Measurements from ENCODE around the gene CCDC77.

CCDC77 gene

DNA sequence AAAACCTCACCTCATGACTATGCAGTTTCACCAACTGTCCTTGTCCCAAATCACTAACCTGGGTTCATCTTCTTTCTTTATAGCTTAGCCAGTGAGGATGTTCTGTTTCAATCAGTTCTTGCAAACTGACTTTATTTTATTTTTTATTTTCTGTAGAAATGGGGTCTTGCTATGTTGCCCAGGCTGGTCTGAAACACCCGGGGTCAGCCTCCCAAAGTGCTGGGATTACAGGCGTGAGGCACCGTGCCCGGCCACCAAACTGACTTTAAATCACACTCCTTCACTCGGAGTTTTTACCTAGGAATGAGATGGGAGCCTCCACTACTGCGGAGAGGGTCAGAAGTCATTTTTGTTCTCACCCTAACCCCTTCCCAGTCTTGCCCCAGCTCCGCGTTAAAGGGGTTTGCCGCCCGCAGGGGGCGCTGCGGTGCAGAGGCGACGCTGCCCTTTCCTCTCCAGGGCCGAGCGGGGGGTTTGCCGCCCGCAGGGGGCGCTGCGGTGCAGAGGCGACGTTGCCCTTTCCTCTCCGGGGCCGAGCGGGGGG is 51.3 kb downstream of the CCDC77 start:
- DNase-seq (ENCODE audit: low spot score), result no peak

- DNase-seq (ENCODE audit: low spot score), result no peak
Observed at GRCh38 chr12:454833-455232, 53.4 kb downstream of the CCDC77 start.

DNA sequence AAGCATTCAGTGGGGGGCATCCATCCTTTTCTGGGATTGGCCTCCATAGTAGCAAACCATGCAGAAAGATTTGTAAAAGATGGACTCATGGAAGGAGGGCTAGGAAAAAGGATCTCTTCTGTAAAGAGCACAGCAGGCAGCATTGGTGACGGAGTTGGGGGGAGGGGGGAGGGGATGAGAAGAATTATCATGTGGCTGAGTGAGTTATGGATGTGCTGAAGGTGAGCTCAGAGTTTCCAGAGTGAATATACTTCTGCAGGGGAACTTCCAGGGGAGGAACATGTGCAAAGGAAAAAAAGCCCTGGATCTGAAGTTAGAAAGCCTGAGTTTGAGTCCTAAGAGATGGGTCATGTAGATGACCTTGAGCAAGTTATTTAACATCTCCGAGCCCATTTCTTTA is 54.4 kb downstream of the CCDC77 start:
- no peak for DNase-seq (ENCODE audit: low spot score)

- no peak for DNase-seq (ENCODE audit: low spot score)
Observed at GRCh38 chr12:457676-458075, 56.2 kb downstream of the CCDC77 start.

DNA sequence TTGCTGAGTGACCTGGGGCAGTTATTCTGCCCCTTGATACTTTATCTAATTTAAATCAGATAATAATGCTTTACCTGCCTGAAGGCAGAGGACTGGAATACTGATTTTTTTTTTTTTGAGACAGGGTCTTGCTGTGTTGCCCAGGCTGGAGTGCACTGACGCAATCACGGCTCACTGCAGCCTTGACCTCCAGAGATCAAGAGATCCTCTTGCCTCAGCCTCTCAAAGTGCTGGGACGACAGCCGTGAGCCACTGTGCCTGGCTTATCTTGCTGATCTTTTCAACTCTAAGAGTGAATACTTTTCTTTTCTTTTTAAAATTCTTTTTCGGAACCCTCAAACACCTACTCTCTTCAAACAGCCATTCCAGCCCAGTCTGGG is 57.6 kb downstream of the CCDC77 start:
- DNase-seq (ENCODE audit: low spot score), result no peak

- no peak for DNase-seq (ENCODE audit: low spot score)
Observed at GRCh38 chr12:459430-460258, 58.2 kb downstream of the CCDC77 start, which contains the start of gene B4GALNT3. Gene B4GALNT3, plus strand, starts transcription at chr12:459939. Its CDS starts 438 bp downstream, at chr12:460377.

- no peak for DNase-seq (ENCODE audit: low spot score)
Observed at GRCh38 chr12:460261-461230, 59.1 kb downstream of the CCDC77 start.

DNA sequence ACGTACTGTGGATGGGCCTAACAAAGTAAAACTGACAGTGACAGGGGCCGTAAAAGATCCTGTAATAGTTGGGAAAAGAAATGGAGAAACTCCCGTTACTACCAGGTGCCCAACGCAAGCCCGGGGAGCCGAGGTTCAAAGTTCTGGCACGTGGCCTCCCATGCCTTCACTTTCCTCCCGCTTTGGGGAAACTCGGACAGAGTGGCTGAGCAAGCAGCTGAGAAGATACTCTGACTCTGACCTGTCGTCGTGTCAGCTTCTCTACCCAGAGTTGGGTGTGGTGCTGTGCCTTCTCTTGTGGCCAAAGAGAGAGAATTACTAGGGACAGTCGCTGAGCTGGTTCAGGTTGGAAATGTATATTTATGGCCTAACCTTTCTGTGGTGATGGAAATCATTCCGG is 60.0 kb downstream of the CCDC77 start:
- no peak for DNase-seq (ENCODE audit: low spot score)

DNA sequence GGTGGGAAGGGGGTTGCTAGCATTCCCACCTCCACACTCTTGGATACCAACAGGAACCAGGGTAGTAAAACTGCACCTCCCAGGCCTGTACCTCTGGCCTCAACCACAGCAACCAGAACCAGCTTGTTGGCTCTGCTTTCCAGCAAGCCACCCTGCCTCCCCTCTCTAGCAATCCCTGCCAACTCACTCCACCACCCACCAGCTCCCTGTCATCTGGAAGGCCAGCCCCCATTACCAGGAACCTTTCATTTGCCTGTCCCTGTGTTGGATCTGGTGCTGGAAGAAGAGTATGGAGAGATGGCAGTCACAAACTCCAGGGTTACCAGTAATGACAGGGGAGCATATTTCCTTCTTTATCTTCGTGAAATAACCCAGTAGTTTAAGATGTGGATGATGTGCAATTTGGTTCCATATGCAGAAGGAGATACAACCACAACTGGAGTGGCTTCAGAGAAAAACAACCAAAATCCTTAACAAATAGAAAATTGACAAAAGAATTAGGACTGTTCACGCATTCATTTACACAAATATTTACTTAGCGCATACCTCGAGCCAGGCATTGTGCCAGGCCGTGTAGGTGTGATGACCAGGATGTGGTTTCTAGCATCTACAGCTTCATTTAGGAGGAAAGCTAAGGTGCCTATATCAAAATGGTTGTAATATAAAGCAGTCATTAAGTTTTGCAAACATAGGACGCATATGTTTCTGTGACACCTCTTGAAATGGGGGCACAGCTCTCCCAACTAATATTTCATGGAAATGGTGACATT is 61.7 kb downstream of the CCDC77 start:
- no peak for DNase-seq (ENCODE audit: low spot score)

DNA sequence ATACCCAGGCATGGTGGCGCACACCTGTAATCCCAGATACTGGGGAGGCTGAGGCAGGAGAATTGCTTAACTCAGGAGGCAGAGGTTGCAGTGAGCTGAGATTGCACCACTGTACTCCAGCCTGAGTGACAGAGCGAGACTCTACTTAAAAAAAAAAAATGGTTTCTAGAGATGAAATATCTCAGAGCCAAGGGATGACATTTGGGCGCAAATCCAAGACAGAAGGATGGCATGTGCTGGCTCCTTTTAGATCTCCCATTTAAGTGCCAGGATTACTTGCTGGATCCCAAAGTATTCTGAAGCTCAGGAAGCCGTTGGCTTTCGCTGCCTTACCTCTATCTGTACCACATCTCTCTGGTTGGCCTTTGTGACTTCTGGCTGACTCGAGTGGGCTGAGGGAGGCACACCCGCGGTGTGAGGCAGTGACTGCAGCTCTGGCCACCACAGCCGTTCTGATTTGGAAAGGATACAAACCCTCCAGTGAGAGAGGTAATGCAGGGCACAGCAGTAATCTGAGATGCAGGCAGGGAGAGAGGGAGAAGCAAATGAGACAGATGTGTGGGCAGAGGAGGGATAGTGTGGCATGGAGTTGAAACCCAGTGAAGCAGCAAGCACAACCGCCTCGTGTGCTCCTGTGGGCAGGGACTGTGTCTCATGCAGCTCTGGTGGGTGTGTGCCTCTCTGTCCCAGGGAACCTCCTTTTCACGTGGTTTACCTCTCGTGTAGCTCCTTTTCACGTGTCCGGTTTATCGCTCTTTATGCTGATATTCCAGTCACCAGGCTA is 63.2 kb downstream of the CCDC77 start:
- no peak for DNase-seq (ENCODE audit: low spot score)

DNA sequence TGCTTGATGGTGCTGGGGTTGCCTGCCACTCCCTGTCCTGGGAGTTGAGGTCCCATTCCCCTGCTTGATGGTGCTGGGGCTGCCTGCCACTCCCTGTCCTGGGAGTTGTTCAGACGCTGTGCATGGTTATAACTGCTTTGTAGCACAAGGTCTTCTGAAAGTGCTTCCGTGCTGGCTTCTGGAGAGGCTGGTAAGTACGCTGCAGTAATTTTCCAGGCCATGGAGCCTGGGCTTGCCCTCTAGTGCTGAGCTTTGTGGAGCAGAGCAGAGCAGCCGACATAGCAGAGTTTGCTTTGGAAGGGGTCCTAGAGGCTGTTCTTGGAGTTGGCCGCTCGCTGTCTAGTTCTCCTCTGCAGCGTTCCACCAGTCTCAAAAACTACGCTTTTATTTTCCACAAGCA is 64.6 kb downstream of the CCDC77 start:
- no peak for DNase-seq (ENCODE audit: low spot score)

DNA sequence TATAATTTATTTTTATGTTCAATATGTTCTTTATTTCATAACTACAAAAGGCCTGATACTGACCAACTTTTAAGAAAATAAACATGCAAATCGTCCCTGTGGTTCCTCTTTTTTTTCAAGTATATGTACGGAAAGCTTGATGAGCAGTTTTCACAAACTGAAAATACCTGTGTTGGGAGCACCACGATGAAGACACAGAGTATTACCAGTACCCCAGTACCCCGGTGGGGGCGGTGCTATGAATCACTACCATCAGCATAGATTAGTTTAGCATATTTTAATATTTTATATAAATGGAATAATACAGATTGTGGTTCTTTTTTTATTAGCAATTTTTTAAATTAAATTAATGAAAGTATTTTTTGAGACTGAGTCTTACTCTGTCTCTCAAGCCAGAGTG is 65.3 kb downstream of the CCDC77 start:
- DNase-seq (ENCODE audit: low spot score), result no peak

- no peak for DNase-seq (ENCODE audit: low spot score)
Observed at GRCh38 chr12:467591-467990, 66.1 kb downstream of the CCDC77 start.

GRCh38 chr12:468671-469389 is 67.4 kb downstream of the CCDC77 start:
- no peak for DNase-seq (ENCODE audit: low spot score)

DNA sequence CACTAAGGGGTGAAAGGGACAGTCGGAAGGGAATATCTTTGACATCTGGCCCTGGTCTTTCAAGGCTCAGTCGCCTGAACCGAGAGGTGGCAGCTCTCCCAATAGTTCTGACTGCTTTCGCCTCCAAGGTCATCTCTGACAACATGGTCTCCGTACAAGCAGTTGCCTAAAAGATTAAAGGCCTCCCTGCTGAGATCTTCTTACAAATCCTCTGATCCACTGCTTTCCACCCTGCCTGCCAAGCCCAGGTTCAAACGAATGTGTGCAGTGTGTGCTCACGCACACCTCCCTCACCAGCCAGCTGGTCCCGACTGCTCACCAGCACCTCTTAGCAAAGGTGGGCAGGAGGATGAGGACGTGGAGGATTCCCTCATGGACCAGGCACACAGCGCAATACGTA is 68.7 kb downstream of the CCDC77 start:
- DNase-seq (ENCODE audit: low spot score), result no peak

DNA sequence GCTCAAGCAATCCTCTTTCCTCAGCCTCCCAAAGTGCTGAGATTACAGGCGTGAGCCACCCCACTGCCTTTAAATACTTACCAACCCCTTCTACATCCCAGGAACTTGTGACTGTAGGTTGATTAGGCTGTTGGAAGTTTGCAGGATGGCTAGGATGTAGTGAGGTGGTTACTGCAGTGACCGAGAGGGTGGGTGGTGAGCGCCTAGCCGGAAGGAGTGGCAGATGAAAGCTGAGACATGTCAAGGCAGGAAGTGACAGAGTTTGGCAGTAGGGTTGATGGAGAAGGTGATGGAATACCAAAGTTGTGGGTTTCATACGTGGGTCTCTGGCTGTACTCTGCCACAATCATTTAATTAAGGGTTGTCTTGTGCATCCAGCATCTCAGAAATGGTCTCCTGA is 71.8 kb downstream of the CCDC77 start:
- no peak for DNase-seq (ENCODE audit: low spot score)

DNA sequence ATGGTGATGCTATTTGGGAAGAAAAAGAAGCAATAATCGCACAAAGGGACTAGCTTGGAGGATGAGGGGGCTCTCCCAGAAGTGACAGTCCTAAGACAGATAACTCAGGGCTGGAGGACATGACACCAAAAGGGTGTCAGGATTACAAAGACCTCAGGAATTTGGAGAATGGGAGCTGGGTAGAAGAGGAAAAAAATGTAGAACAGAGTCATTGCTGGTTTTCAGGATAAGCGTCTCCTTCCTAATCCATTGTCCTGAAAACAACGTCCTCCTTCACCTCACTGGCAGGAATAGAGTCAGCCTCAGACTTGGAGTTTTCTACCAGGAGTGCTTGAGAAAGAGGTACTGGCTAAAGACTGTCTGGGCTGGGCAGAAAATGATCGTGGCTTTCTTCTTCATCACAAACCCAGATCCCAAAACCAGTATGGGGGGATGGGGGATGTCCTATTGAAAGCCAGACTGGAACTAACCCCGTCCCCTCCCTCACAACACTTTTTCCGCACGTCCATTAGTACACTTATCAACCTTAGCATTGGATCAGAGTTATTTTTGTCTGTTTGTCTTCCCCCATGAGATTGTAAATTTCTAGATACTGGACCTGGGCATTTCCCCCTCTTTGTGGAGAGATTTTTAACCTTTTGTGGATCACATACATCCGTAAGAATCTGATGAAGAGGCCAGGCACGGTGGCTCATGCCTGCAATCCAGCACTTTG is 72.6 kb downstream of the CCDC77 start:
- no peak for DNase-seq (ENCODE audit: low spot score)

GRCh38 chr12:475286-475685 is 73.8 kb downstream of the CCDC77 start:
- DNase-seq (ENCODE audit: low spot score), result no peak

DNA sequence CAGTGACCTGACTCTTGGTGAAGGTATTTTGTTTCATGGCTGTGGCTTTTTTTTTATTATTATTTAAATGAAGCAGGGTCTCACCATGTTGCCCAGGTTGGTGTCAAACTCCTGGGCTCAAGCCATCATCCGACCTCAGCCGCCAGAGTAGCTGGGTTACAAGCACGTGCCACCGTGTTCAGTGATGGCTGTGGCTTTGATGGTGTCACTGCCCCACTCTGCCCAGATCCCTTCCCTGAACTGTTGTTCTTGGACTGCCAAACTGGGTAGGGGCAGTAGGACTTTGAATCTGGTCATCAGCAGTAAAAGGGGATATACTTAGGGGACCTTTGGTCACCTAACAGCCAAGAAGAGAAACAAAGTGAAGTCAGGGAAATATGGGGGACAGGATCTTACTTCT is 77.7 kb downstream of the CCDC77 start:
- DNase-seq (ENCODE audit: low spot score), result no peak
